Measurements from ENCODE around the gene GUCD1.
"Not testable (repeated sequence)": the region's sequence is repeated elsewhere in the genome, so short reads cannot be mapped to it uniquely, and the experiment has no call there.

GUCD1 gene

DNA sequence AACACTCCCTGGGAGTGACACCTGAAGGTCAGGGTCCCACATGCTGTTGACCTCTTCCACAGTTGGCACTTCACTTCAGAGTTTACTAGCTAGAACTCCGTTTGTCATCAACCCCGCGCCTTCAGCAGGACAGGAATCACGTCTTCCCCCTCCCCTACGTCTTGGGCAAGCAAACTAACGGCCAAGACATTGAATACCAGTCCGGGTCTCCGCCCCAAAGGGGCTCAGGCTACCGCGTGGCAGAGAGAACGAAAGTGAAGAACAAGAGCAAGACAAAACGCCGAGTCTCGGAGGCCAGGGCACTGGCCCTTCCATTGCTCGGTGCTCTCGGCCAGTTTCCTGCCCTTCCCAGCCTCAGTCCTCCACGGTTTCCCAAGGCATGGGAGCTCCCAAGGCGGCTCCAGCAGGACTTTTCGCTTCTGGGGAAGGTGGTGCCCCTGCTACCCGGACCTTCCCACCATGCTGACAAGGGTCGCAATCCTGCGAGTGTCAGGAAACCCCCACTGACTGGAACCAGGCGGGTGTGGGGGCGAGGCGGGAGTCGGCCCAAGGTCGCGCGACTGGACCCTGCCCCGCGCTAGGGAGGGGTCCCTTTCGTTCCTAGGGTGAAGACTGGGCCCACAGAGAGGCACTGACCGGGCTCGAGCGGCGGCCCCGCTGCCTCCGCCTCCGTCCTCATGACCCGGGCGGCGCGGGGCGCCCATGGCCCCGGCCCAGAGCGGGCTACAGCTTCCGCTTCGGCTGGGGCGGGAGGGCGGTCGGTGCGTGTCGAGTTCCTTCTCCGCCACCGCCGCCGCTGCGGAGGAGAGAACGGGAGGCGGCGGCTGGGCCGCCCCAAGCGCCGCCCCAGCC lies at the start of gene GUCD1:
Gene GUCD1, minus strand, starts transcription at position 826 of the 852 bp plus-strand sequence. Its CDS starts 147 bp downstream, at position 679.
- DNase-seq: no peak

- not testable (repeated sequence) for DNase-seq
These were observed 49.1 kb upstream of the GUCD1 start for GRCh38 chr22:24603770-24604629.

- not testable (repeated sequence) for DNase-seq
These were observed 48.2 kb upstream of the GUCD1 start, which contains the start of gene GGT1 for GRCh38 chr22:24602847-24603769. Gene GGT1 (plus strand): TSS chr22:24603193. CDS start chr22:24611082, 7,889 bp downstream.

- DNase-seq: not testable (repeated sequence)
These were observed 47.3 kb upstream of the GUCD1 start for GRCh38 chr22:24602105-24602749.

DNA sequence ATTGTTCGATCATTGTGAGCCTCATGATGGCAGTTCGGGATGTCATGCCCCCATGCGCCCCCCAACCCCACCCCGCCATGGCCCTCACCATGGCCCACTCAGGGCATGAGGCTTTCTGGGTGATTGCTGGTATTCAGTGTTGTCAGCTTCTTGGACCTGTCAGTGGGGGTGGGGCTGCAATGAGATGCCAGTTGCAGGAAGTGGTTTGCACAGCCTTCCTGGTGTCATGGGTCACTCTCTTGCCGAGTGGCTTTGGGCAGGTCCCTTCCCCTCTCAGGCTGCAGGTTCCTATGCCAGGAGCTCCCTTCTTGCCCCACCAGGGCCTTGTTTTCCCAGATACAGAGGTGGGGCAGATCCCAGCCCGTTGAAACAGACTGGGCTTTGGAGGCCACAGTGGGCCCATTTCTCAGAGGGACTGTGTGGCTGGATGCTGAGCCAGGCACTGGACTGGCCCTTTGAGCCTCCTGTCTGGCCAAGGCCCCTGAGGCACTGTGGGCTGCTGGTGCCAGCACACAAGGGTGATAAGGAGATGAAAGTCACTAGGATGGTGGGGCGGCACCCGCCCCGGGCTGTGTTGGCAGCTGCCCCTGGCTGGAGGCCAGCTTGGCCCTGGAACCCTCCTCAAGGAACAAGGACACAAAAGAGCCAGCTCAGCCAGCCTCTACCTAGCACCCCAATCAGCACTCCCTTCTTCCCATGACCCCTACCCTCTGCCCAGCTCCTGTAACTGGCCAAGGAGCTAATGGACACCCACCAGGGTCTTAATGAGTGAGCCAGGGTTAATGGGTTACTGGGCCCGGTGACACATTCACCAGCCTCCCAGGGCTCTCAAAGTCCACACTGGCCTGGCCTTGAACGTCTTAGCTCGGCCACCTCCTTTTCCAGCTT lies 46.5 kb upstream of the GUCD1 start:
- DNase-seq: no peak

GRCh38 chr22:24599958-24600715 lies 45.2 kb upstream of the GUCD1 start:
- DNase-seq: not testable (repeated sequence)

DNA sequence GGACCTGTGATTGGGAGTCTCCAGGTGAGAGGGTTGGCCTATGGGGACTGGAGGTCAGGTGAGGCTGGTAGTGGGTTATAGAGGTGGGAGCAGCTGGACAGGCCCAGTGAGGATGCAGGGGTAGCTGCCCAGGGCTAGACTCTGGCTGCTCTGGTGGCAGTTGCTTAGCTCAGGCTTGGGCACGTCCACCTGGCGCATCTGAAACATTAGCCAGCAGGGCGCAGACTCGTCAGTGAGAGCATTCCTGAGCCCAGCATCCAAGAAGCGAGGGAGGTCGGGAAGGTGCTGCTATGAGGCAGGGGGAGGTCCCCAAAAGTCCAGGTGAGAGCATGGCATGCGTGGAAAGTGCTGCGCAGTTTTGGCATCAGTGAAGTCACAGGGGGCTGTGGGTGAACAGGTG lies 44.6 kb upstream of the GUCD1 start:
- no peak for DNase-seq

- DNase-seq: not testable (repeated sequence)
These were observed 42.1 kb upstream of the GUCD1 start for GRCh38 chr22:24597076-24597475.

DNA sequence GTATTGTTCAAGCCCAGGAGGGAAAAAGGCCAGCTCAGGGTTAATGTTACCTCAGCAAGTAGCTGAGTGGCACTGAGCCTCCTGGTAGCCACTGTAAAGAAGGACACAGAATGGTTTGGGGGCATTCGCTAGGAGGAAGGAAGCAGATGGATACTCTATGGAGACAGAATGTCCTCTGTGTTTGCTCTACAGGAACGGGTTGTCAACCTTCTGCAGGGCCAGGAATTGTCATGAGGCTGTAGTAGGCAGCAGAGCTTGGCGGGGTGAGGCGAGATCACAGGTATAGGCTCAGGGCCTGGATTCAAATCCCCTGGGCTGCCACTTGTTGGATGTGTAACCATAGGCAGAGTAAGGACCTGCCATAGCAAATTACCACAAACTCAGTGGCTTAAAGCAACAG lies 40.9 kb upstream of the GUCD1 start:
- DNase-seq: no peak

- DNase-seq: no peak
These were observed 40.3 kb upstream of the GUCD1 start for GRCh38 chr22:24595228-24595627.

- DNase-seq: no peak
These were observed 39.7 kb upstream of the GUCD1 start for GRCh38 chr22:24594569-24595120.

DNA sequence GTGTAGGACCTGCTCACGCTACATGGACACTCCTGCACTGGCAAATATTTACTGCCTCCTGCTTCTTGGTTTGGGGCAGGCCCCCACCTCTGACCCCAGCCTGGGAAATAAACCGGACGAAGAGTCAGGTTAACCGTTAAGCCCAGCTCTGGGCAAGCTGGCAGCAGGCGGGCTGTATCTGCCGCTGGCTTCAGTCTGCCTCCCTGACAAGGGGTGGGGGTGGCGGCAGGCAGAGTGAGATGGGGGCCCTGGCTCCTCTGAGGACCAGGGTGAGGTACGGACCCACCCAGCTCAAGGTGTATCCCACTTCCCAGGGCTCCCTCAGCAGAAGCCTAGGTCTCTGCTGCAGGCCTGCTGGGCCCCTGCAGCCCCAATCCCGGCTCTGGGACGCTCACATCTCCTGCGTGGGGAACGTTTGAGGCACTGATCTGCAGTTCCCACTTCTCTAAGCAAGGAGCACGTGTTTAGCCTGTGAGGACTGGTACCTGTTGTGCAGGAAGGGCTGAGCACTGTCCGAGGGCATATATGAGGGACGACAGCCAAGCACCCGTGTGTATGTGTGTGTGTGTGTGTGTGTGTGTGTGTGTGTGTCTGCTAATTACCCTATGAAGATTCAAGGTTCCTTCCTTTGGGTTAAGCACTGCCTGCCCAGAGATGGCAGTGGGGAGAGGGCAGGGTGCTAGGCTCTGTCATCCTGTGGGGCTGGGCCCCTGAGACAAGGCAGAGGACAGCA lies 39.1 kb upstream of the GUCD1 start:
- DNase-seq: no peak

DNA sequence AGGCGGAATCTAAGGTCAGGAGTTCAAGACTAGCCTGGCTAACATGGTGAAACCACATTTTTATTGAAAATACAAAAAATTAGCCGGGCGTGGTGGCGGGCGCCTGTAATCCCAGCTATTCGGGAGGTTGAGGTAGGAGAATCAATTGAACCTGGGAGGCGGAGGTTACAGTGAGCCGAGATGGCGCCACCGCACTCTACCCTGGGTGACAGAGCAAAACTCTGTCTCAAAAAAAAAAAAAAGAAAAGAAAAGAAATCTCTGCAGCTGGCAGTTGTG lies 38.6 kb upstream of the GUCD1 start:
- DNase-seq: not testable (repeated sequence)

- peak; percentile 69 for DNase-seq
These were observed 38.1 kb upstream of the GUCD1 start, which contains the start of gene LRRC75B for GRCh38 chr22:24592851-24593558. Gene LRRC75B (minus strand): TSS chr22:24593073. CDS start chr22:24593039, 34 bp downstream.

GRCh38 chr22:24592058-24592850 lies 37.3 kb upstream of the GUCD1 start:
- DNase-seq: no peak

- no peak for DNase-seq
These were observed 36.4 kb upstream of the GUCD1 start for GRCh38 chr22:24591286-24591830.

GRCh38 chr22:24590596-24591173 lies 35.7 kb upstream of the GUCD1 start:
- DNase-seq: no peak

All from NCI-H1105 (cell line).